ENCODE data around the gene WIPF3.

WIPF3 gene, protein sequence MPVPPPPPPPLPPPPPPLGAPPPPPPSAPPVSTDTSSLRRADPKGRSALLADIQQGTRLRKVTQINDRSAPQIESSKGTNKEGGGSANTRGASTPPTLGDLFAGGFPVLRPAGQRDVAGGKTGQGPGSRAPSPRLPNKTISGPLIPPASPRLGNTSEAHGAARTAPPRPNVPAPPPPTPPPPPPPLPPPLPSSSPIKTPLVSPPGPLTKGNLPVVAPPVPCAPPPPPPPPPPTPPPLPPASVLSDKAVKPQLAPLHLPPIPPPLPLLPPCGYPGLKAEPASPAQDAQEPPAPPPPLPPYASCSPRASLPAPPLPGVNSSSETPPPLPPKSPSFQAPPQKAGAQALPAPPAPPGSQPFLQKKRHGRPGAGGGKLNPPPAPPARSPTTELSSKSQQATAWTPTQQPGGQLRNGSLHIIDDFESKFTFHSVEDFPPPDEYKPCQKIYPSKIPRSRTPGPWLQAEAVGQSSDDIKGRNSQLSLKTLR

DNA sequence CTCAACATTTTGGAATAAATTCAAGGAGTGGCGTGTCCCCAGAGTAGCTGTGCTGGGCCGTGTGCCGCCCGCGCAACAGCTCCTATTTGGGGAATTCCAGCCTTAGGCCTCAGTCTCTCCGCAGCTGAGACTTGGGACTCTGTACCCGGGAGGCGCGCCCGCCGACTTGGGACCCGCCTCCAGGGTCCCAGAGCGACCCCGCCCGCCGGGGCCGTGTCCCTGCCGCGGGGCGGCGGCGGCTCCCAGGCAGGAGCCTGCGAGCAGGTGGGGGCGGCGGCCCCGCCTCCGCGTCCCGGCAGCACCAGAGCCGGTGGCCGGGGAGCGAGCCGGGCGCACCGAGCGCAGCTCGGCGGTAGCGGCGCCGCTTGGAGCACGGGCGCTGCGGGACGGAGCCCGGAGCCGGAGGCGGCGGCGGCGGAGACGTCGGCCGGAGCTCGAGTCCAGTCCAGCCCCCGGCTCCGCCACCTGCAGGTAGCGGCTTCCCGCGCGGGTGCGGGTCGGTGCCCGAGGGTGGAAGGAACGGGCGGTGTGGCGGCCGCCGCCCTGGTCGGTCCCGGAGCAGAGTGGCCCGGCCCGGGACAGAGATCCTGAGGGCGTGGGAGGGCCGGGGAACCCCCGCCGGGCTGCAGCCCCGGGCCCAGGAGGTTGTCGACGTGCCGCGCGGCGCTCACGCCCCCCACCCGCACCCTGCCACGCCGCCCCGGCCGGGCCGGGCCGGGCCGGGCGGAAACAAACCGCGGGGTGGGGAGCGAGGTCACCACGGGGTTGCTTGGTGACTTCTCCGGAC, at the start of gene WIPF3:
Gene WIPF3 (plus strand): TSS at position 301 of the 787 bp plus-strand sequence. CDS start 28,217 bp downstream, outside the sequence.
- Mint-ChIP-seq H3K4me1 (ENCODE audit: low read depth) (peaks cover 3% of the 10 kb centered on the region), H3K36me3 (ENCODE audit: low read depth) (no peaks in the 10 kb centered on the region), H3K4me3 (peak within 1 kb of the TSS; percentile 53), H3K27ac (no peak within 1 kb of the TSS), H3K27me3 (peaks cover 84% of the 10 kb centered on the region), H3K9me3 (no peaks in the 10 kb centered on the region)
- peak; percentile 35 for DNase-seq

DNA sequence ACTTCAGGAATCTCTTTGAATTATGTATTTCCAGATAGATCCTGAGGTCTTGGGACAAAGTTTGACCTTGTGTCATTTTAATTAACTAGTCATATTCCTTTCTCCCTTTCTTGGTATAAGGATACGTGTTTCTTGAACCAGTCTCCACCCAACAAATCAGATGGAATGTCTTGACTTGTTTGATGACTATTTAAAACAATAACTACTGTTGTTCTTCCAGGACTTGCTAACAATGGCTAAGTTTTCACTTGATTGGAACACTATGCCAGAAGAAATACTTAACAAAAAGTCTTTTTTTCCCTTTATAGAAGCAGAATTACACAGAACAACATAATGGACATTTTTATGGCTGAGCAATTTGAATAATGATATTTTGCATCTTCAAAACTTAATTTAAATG, 43.0 kb upstream of the WIPF3 start:
- no peaks in the 10 kb centered on the region for H3K36me3 Mint-ChIP-seq (ENCODE audit: low read depth)
- no peak overlapping the region for H3K4me3 Mint-ChIP-seq
- H3K4me1 Mint-ChIP-seq (ENCODE audit: low read depth): no peaks in the 10 kb centered on the region
- H3K27ac Mint-ChIP-seq: no peak overlapping the region
- no peak for DNase-seq
- H3K27me3 Mint-ChIP-seq: peaks cover 21% of the 10 kb centered on the region
- H3K9me3 Mint-ChIP-seq: no peaks in the 10 kb centered on the region

GRCh38 chr7:29764227-29764626, 42.1 kb upstream of the WIPF3 start:
- H3K36me3 Mint-ChIP-seq (ENCODE audit: low read depth): no peaks in the 10 kb centered on the region
- no peak overlapping the region for H3K27ac Mint-ChIP-seq
- peaks cover 21% of the 10 kb centered on the region for H3K27me3 Mint-ChIP-seq
- H3K4me1 Mint-ChIP-seq (ENCODE audit: low read depth): no peaks in the 10 kb centered on the region
- H3K9me3 Mint-ChIP-seq: no peaks in the 10 kb centered on the region
- H3K4me3 Mint-ChIP-seq: no peak overlapping the region
- DNase-seq: no peak

GRCh38 chr7:29765490-29765889, 40.8 kb upstream of the WIPF3 start:
- H3K4me1 Mint-ChIP-seq (ENCODE audit: low read depth): no peaks in the 10 kb centered on the region
- H3K4me3 Mint-ChIP-seq: no peak overlapping the region
- no peak for DNase-seq
- no peaks in the 10 kb centered on the region for H3K36me3 Mint-ChIP-seq (ENCODE audit: low read depth)
- H3K9me3 Mint-ChIP-seq: no peaks in the 10 kb centered on the region
- no peak overlapping the region for H3K27ac Mint-ChIP-seq
- H3K27me3 Mint-ChIP-seq: peaks cover 21% of the 10 kb centered on the region

- H3K9me3 Mint-ChIP-seq: no peaks in the 10 kb centered on the region
- no peaks in the 10 kb centered on the region for H3K4me1 Mint-ChIP-seq (ENCODE audit: low read depth)
- H3K27ac Mint-ChIP-seq: no peak overlapping the region
- no peak overlapping the region for H3K4me3 Mint-ChIP-seq
- DNase-seq: no peak
- H3K36me3 Mint-ChIP-seq (ENCODE audit: low read depth): no peaks in the 10 kb centered on the region
- H3K27me3 Mint-ChIP-seq: peaks cover 12% of the 10 kb centered on the region
These were observed 35.9 kb upstream of the WIPF3 start for GRCh38 chr7:29770371-29770770.

DNA sequence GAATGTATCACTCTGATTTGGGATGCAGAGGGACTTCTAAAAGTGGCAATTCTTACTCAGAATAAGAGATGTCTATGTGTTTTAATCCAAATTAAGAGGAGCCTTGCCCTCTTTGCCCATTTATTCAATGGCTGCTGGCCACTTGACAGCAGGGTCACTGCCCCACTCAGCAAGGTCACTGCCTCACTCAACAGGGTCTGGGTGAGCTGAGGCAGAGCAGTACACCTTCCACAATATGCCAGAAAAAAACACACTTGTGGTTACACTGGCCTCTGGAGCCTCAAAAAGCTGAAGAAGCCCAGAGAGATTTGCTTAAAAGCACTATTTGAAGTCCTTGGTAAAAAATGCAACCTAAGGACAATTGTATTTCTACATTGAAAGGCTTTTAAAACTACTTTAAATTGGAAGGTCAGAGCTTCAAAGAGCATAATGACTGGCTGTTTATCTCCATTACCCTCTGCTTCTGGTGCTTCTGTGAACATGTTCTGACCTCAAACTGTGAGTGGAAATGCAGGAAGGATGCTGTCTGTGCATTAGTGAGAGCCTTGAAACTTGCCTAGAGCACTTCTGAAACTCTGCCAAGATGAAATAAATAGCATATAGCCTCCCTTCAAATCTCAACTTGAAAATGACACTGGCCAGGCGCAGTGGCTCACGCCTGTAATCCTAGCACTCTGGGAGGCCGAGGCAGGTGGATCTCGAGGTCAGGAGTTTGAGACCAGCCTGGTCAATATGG, 35.1 kb upstream of the WIPF3 start:
- Mint-ChIP-seq H3K9me3 (no peaks in the 10 kb centered on the region), H3K27me3 (peaks cover 11% of the 10 kb centered on the region), H3K4me3 (no peak overlapping the region), H3K4me1 (ENCODE audit: low read depth) (no peaks in the 10 kb centered on the region), H3K36me3 (ENCODE audit: low read depth) (no peaks in the 10 kb centered on the region), H3K27ac (no peak overlapping the region)
- DNase-seq: no peak

- no peak overlapping the region for H3K27ac Mint-ChIP-seq
- no peak for DNase-seq
- H3K4me3 Mint-ChIP-seq: no peak overlapping the region
- peaks cover 42% of the 10 kb centered on the region for H3K27me3 Mint-ChIP-seq
- no peaks in the 10 kb centered on the region for H3K36me3 Mint-ChIP-seq (ENCODE audit: low read depth)
- H3K9me3 Mint-ChIP-seq: no peaks in the 10 kb centered on the region
- H3K4me1 Mint-ChIP-seq (ENCODE audit: low read depth): no peaks in the 10 kb centered on the region
These were observed 27.3 kb upstream of the WIPF3 start for GRCh38 chr7:29779017-29779416.

DNA sequence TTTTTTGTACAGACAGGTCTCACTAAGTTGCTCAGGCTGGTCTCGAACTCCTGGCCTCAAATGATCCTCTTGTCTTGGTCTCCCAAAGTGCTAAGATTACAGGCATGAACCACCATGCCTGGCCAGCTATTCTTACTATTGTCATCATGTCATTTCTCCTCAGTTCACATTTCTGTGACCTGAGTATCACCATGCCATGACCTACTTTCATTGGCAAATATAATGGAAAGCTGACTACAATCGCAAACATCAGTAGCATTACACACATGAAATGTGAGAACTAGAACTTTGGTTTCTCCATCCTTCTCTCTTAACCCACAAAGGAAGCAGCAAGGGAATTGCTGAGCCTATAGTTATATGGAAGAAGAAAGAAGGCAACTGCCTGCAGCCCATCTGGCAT, 26.0 kb upstream of the WIPF3 start:
- no peak for DNase-seq
- no peaks in the 10 kb centered on the region for H3K9me3 Mint-ChIP-seq
- H3K36me3 Mint-ChIP-seq (ENCODE audit: low read depth): no peaks in the 10 kb centered on the region
- H3K27ac Mint-ChIP-seq: no peak overlapping the region
- no peaks in the 10 kb centered on the region for H3K4me1 Mint-ChIP-seq (ENCODE audit: low read depth)
- peaks cover 42% of the 10 kb centered on the region for H3K27me3 Mint-ChIP-seq
- no peak overlapping the region for H3K4me3 Mint-ChIP-seq

DNA sequence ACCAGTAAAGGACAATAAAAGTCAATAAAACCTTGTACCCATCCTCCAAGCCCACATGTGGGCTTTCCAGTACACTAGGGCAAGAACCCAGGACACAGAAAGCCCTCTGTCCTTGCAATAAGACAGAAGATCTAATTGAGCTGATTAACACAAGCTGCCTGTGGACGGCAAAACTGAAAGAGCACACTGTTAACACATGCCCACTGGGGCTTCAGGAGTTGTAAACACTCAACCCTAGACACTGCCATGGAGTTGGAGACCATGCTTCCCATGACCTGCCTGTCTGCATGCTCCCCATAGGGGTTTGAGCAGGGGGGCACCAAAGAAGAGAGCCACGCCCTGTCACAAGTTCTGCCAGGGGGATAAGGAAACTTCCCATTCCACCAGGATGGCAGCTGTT, 22.6 kb upstream of the WIPF3 start:
- no peaks in the 10 kb centered on the region for H3K4me1 Mint-ChIP-seq (ENCODE audit: low read depth)
- H3K27me3 Mint-ChIP-seq: peaks cover 17% of the 10 kb centered on the region
- H3K4me3 Mint-ChIP-seq: no peak overlapping the region
- no peak for DNase-seq
- no peaks in the 10 kb centered on the region for H3K9me3 Mint-ChIP-seq
- no peak overlapping the region for H3K27ac Mint-ChIP-seq
- H3K36me3 Mint-ChIP-seq (ENCODE audit: low read depth): no peaks in the 10 kb centered on the region

- DNase-seq: no peak
- Mint-ChIP-seq H3K4me1 (ENCODE audit: low read depth) (no peaks in the 10 kb centered on the region), H3K4me3 (no peak overlapping the region), H3K9me3 (no peaks in the 10 kb centered on the region), H3K27ac (no peak overlapping the region), H3K36me3 (ENCODE audit: low read depth) (no peaks in the 10 kb centered on the region), H3K27me3 (peaks cover 6% of the 10 kb centered on the region)
These were observed 12.8 kb upstream of the WIPF3 start for GRCh38 chr7:29793507-29793906.

DNA sequence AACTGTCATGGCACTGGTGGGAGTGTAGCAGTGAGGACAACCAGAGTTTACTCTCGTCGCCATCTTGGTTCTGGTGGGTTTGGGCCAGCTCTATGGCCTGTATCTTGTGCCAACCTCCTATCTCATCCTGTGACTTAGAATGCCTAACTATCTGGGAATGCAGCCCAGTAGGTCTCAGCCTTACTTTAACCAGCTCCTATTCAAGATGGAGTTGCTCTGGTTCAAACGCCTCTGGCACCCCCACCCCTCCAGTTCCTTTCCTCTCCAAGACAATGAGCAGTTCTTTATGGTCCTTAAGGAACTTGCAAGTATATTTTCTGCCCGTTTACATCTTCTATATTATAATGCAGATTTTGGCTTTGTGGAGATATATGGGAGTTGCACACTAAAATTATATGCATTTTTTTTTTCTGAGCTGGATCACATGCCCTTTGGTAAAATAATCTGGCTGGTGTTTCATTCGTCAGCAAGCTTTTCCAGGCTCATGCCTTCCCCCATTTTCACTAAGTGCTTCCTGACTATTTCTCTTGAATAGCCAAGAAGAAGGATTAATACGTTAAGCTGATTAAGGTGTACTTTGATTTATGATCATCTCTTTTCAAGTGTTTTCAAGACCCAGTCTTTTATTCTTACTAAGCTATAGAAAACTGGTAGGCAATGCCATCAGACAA, 11.2 kb upstream of the WIPF3 start:
- Mint-ChIP-seq H3K4me1 (ENCODE audit: low read depth) (no peaks in the 10 kb centered on the region), H3K36me3 (ENCODE audit: low read depth) (no peaks in the 10 kb centered on the region), H3K4me3 (no peak overlapping the region), H3K9me3 (no peaks in the 10 kb centered on the region), H3K27ac (no peak overlapping the region), H3K27me3 (peaks cover 9% of the 10 kb centered on the region)
- DNase-seq: no peak

GRCh38 chr7:29795696-29796580, 10.4 kb upstream of the WIPF3 start:
- Mint-ChIP-seq H3K36me3 (ENCODE audit: low read depth) (no peaks in the 10 kb centered on the region), H3K4me3 (no peak overlapping the region), H3K9me3 (no peaks in the 10 kb centered on the region), H3K27ac (no peak overlapping the region), H3K4me1 (ENCODE audit: low read depth) (no peaks in the 10 kb centered on the region), H3K27me3 (peaks cover 14% of the 10 kb centered on the region)
- no peak for DNase-seq

- no peak overlapping the region for H3K27ac Mint-ChIP-seq
- H3K9me3 Mint-ChIP-seq: no peaks in the 10 kb centered on the region
- H3K27me3 Mint-ChIP-seq: peaks cover 27% of the 10 kb centered on the region
- H3K4me3 Mint-ChIP-seq: no peak overlapping the region
- no peaks in the 10 kb centered on the region for H3K4me1 Mint-ChIP-seq (ENCODE audit: low read depth)
- no peaks in the 10 kb centered on the region for H3K36me3 Mint-ChIP-seq (ENCODE audit: low read depth)
- no peak for DNase-seq
These were observed 9.0 kb upstream of the WIPF3 start for GRCh38 chr7:29797112-29797944.
